H9 (cell line): ENCODE data around the gene RIBC1. TPM values are rescaled to one million over a fixed set of nuclear protein-coding genes. Genes with fewer than 3 reads are reported as not detected.

Source experiments
- DNase-seq: peaks from one replicate; pipeline ENCODE4 v3.0.0-alpha.2; 2017
- H2AFZ ChIP-seq: one replicate; pipeline ENCODE4 v1.6.1; 2013; ENCODE audit warnings: mild to moderate bottlenecking, low read length, control low read depth, moderate library complexity
- H2AK5ac ChIP-seq: 2 replicates; pipeline ENCODE4 v1.6.1; 2013; ENCODE audit warnings: low read length, control low read depth, mixed read lengths; ENCODE audit not compliant: insufficient read length
- H2BK120ac ChIP-seq: one replicate; pipeline ENCODE4 v1.6.1; 2013; ENCODE audit warnings: low read depth, mild to moderate bottlenecking, low read length, control low read depth, inconsistent platforms; ENCODE audit not compliant: poor library complexity, severe bottlenecking
- H2BK12ac ChIP-seq: 2 replicates; pipeline ENCODE4 v1.6.1; 2013; ENCODE audit warnings: low read length, control low read depth, mixed read lengths, low read depth; ENCODE audit not compliant: insufficient read length
- H2BK15ac ChIP-seq: 2 replicates; pipeline ENCODE4 v1.6.1; 2013; ENCODE audit warnings: low read depth, low read length, control low read depth
- H2BK20ac ChIP-seq: one replicate; pipeline ENCODE4 v1.6.1; 2013; ENCODE audit warnings: low read depth, mild to moderate bottlenecking, low read length, control low read depth, inconsistent platforms; ENCODE audit not compliant: poor library complexity, severe bottlenecking
- H2BK5ac ChIP-seq: 2 replicates; pipeline ENCODE4 v1.6.1; 2013; ENCODE audit warnings: low read length, control low read depth, mixed read lengths; ENCODE audit not compliant: insufficient read length
- H3K14ac ChIP-seq: 2 replicates; pipeline ENCODE4 v1.6.1; 2013; ENCODE audit warnings: low read length, control low read depth; ENCODE audit not compliant: insufficient read depth
- H3K18ac ChIP-seq: 2 replicates; pipeline ENCODE4 v1.6.1; 2013; ENCODE audit warnings: low read depth, mild to moderate bottlenecking, mixed read lengths, low read length, control low read depth; ENCODE audit not compliant: insufficient read length
- H3K23ac ChIP-seq: 2 replicates; pipeline ENCODE4 v1.6.1; 2013; ENCODE audit warnings: low read length, control low read depth, mixed read lengths, low read depth; ENCODE audit not compliant: insufficient read length
- H3K23me2 ChIP-seq: 2 replicates; pipeline ENCODE4 v1.6.1; 2013; ENCODE audit warnings: low read depth, mild to moderate bottlenecking, mixed read lengths, low read length, control low read depth; ENCODE audit not compliant: insufficient read length, poor library complexity, severe bottlenecking
- H3K27ac ChIP-seq: 2 replicates; pipeline ENCODE4 v1.5.1; 2013; ENCODE audit warnings: low read length, control low read depth, mixed read lengths, low read depth; ENCODE audit not compliant: insufficient read length
- H3K27me3 ChIP-seq: 2 replicates; pipeline ENCODE4 v1.6.1; 2013; ENCODE audit warnings: low read length, control low read depth, inconsistent platforms; ENCODE audit not compliant: insufficient read depth
- H3K4ac ChIP-seq: 2 replicates; pipeline ENCODE4 v1.6.1; 2013; ENCODE audit warnings: low read depth, mild to moderate bottlenecking, control low read depth, inconsistent platforms, low read length, moderate library complexity
- H3K4me1 ChIP-seq: 2 replicates; pipeline ENCODE4 v1.6.1; 2013; ENCODE audit warnings: low read length, control low read depth, inconsistent platforms; ENCODE audit not compliant: insufficient read depth
- H3K4me2 ChIP-seq: 2 replicates; pipeline ENCODE4 v1.6.1; 2013; ENCODE audit warnings: low read length, control low read depth, mixed read lengths; ENCODE audit not compliant: insufficient read length, insufficient read depth
- H3K56ac ChIP-seq: 2 replicates; pipeline ENCODE4 v1.6.1; 2013; ENCODE audit warnings: low read depth, mild to moderate bottlenecking, mixed read lengths, low read length, control low read depth; ENCODE audit not compliant: insufficient read length
- H3K79me1 ChIP-seq: 2 replicates; pipeline ENCODE4 v1.6.1; 2013; ENCODE audit warnings: low read depth, mild to moderate bottlenecking, moderate library complexity, low read length, control low read depth, inconsistent platforms; ENCODE audit not compliant: insufficient read depth, poor library complexity, severe bottlenecking
- H3K79me2 ChIP-seq: 2 replicates; pipeline ENCODE4 v1.6.1; 2013; ENCODE audit warnings: low read length, control low read depth, inconsistent platforms; ENCODE audit not compliant: insufficient read depth
- H3K9ac ChIP-seq: 2 replicates; pipeline ENCODE4 v1.6.1; 2013; ENCODE audit warnings: low read length, control low read depth, mixed read lengths; ENCODE audit not compliant: insufficient read length; ENCODE audit errors: extremely low read depth
- H3K9me3 ChIP-seq: one replicate; pipeline ENCODE4 v1.6.1; 2013; ENCODE audit warnings: low read depth, low read length, inconsistent platforms; ENCODE audit not compliant: control insufficient read depth
- H3T11ph ChIP-seq: one replicate; pipeline ENCODE4 v1.6.1; 2013; ENCODE audit warnings: mild to moderate bottlenecking, low read length, control low read depth, inconsistent platforms
- H4K20me1 ChIP-seq: one replicate; pipeline ENCODE4 v1.6.1; 2013; ENCODE audit not compliant: control insufficient read depth, insufficient read length, insufficient read depth
- H4K5ac ChIP-seq: 2 replicates; pipeline ENCODE4 v1.6.1; 2013; ENCODE audit warnings: low read depth, mild to moderate bottlenecking, mixed read lengths, low read length, control low read depth; ENCODE audit not compliant: insufficient read length
- H4K8ac ChIP-seq: replicated peaks from 2 replicates; pipeline ENCODE4 v1.6.1; 2013; ENCODE audit warnings: low read length, control low read depth, mixed read lengths, low read depth; ENCODE audit not compliant: insufficient read length
- H4K91ac ChIP-seq: 2 replicates; pipeline ENCODE4 v1.6.1; 2013; ENCODE audit warnings: low read depth, mild to moderate bottlenecking, moderate library complexity, mixed read lengths, low read length, control low read depth; ENCODE audit not compliant: insufficient read length
- H3K27ac Mint-ChIP-seq, 3 experiments: 2 replicates in 2 of 3; 3 replicates in 1 of 3; pipeline ENCODE4 v1.8.0; 2020 to 2021; ENCODE audit warnings: mixed read lengths in 3 of 3, mild to moderate bottlenecking in 1 of 3, moderate library complexity in 1 of 3
- H3K27me3 Mint-ChIP-seq: 2 replicates; pipeline ENCODE4 v1.8.0; 2021; ENCODE audit warnings: low read depth, mild to moderate bottlenecking, moderate library complexity, mixed read lengths
- H3K36me3 Mint-ChIP-seq, 3 experiments: 2 replicates in 2 of 3; 3 replicates in 1 of 3; pipeline ENCODE4 v1.8.0; 2020 to 2021; ENCODE audit warnings: low read depth in 3 of 3, mixed read lengths in 3 of 3; ENCODE audit not compliant: insufficient read depth in 1 of 3
- H3K4me1 Mint-ChIP-seq, 2 experiments: 2 replicates each; pipeline ENCODE4 v1.8.0; 2020; ENCODE audit warnings: mixed read lengths in 2 of 2
- H3K4me3 Mint-ChIP-seq, 2 experiments: 2 replicates in 1 of 2; 3 replicates in 1 of 2; pipeline ENCODE4 v1.8.0; 2020 to 2021; ENCODE audit warnings: mild to moderate bottlenecking in 2 of 2, mixed read lengths in 2 of 2, moderate library complexity in 1 of 2
- H3K9me3 Mint-ChIP-seq, 2 experiments: 2 replicates in 1 of 2; 3 replicates in 1 of 2; pipeline ENCODE4 v1.8.0; 2020; ENCODE audit warnings: mild to moderate bottlenecking in 2 of 2, mixed read lengths in 2 of 2, moderate library complexity in 1 of 2
- WGBS: extraction: QIAGEN DNeasy Blood & Tissue Kit; methylation state at CpG from one replicate; pipeline ENCODE4 v1.1.7; 2013; ENCODE audit warnings: missing lambda C conversion rate, low lambda C conversion rate, mixed read lengths; ENCODE audit not compliant: insufficient read length; ENCODE audit errors: extremely low coverage; 5-methylcytosine and 5-hydroxymethylcytosine counted together
- total RNA-seq: library from RNA; stranded (reverse); gene quantifications from 2 replicates; pipeline ENCODE4 v1.2.1, GENCODE V29; 2021
- TF ChIP-seq, protein P1 (sequence below): fragments of 200-600 bp; sonication (generic); conservative IDR thresholded peaks from 3 replicates; pipeline ENCODE4 v1.8.0; 2021; ENCODE audit warnings: antibody characterized with exemption, mild to moderate bottlenecking

Gene RIBC1
- total RNA-seq, 1 experiment from 2014 or later, result 1.2 TPM

DNA sequence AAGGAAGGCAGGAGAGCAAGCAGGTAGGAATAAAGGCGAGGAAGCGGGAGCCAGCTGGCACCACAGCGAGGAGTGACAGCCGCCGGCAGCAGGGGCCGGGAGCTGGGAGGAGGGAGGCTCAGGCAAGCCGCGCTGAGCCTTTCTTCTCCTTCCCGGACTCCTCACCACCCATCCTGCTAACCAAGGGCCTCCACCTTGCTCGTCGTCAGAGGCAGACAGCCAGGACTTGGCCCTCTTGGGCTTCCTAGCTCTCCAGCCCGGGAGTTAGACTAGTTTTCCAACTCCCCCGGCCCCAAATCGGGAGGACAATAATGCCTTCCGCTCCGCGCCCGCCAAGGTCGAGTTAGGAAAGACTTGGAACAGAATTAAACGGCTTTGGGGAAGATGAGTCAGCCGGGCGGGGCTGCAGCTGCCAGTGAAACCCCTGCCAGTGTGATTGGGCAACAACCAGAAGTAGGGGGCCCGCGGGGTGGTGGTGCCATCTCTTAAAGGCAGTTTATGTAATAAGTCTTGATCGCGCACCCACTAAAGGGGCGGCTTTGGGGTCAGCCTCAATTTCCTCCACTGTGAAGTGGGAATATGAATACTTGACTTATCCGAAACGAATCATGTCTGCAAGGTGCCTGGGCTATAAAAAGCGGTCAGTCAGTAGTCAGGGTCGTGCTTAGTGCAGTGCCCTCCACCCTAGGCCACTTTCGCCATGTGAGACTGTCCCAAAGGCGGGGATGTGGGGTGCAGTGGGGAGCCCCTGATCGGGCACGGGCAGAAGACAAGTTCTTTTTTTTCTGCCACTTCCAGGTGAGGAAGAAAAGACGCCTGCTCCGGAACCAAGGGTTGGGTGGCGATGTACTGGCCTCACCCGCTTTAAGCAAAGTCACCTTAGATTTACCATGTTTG, 18.2 kb downstream of the RIBC1 start:
- Histone ChIP-seq H3K18ac (no peak overlapping the region), H3T11ph (no peak overlapping the region), H2AFZ (no peak overlapping the region), H3K4me2 (peak overlapping the region; percentile 46), H2BK20ac (no peak overlapping the region), H3K27ac (no peak overlapping the region), H3K79me2 (no peaks in the 10 kb centered on the region), H3K56ac (no peak overlapping the region), H3K23ac (no peak overlapping the region), H4K8ac (no peak overlapping the region), H4K5ac (no peak overlapping the region), H2BK12ac (no peak overlapping the region), H3K27me3 (no peaks in the 10 kb centered on the region), H4K20me1 (no peaks in the 10 kb centered on the region), H2BK120ac (no peak overlapping the region), H2BK15ac (no peak overlapping the region), H2BK5ac (no peak overlapping the region), H4K91ac (no peak overlapping the region), H3K4ac (no peak overlapping the region), H3K14ac (no peak overlapping the region), H2AK5ac (no peak overlapping the region), H3K9me3 (peaks cover 40% of the 10 kb centered on the region), H3K79me1 (no peaks in the 10 kb centered on the region), H3K4me1 (no peaks in the 10 kb centered on the region), H3K9ac (no peak overlapping the region), H3K23me2 (no peaks in the 10 kb centered on the region)
- no CpG with 5 or more reads among the region's 39 CpGs for WGBS
- Mint-ChIP-seq H3K36me3 (no peaks in the 10 kb centered on the region; a peak in 2 of 7 replicates), H3K9me3 (peaks cover 61 to 73% of the 10 kb centered on the region in 2 experiments), H3K27ac (peak overlapping the region in 1 of 3 experiments; percentile 59; a peak in 1 of 7 replicates), H3K27me3 (peaks cover 12% of the 10 kb centered on the region), H3K4me1 (peaks cover 0 to 4% of the 10 kb centered on the region in 2 experiments; a peak in 2 of 4 replicates), H3K4me3 (peak overlapping the region; percentile 73 to 75)
- TF ChIP-seq, protein P1, sequence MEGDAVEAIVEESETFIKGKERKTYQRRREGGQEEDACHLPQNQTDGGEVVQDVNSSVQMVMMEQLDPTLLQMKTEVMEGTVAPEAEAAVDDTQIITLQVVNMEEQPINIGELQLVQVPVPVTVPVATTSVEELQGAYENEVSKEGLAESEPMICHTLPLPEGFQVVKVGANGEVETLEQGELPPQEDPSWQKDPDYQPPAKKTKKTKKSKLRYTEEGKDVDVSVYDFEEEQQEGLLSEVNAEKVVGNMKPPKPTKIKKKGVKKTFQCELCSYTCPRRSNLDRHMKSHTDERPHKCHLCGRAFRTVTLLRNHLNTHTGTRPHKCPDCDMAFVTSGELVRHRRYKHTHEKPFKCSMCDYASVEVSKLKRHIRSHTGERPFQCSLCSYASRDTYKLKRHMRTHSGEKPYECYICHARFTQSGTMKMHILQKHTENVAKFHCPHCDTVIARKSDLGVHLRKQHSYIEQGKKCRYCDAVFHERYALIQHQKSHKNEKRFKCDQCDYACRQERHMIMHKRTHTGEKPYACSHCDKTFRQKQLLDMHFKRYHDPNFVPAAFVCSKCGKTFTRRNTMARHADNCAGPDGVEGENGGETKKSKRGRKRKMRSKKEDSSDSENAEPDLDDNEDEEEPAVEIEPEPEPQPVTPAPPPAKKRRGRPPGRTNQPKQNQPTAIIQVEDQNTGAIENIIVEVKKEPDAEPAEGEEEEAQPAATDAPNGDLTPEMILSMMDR, result no peak
- peak; percentile 36 for DNase-seq
